SU-DHL-6 (cell line): ENCODE results near the gene GIGYF1.

Source experiments
- EZH2phosphoT487 ChIP-seq: fragments of 200-600 bp; sonication (generic), shearing (Covaris generic); conservative IDR thresholded peaks from 2 replicates; pipeline ENCODE4 v1.6.1; 2018; ENCODE audit warnings: mild to moderate bottlenecking, antibody characterized with exemption, low read length, moderate library complexity, mixed read lengths
- TF ChIP-seq, protein P1 (sequence below): fragments of 200-600 bp; sonication (generic); IDR thresholded peaks from one replicate; pipeline ENCODE4 v1.5.1; 2017; ENCODE audit warnings: antibody characterized with exemption, mild to moderate bottlenecking, low read length, moderate library complexity; ENCODE audit not compliant: insufficient read depth, poor library complexity, severe bottlenecking

DNA sequence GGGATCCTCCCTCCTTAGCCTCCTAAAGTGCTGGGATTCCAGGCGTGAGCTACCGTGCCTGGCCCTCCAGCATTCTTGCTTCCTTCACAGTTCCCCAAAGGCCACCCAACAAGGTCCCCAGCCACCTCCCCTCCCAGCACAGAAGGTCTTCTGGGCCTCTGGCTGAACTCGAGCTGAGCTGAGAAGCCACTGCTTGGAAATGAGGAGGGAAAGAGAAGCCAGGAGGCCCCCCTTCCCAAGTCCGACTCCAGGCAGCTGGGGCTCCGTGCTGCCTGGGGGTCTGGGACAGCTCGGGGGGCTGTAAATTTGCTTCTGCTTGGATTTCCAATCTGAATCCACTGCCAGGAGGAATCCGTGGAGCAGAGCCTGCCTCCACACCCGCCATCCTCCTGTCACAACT is 20.7 kb upstream of the GIGYF1 start:
- TF ChIP-seq, protein P1, sequence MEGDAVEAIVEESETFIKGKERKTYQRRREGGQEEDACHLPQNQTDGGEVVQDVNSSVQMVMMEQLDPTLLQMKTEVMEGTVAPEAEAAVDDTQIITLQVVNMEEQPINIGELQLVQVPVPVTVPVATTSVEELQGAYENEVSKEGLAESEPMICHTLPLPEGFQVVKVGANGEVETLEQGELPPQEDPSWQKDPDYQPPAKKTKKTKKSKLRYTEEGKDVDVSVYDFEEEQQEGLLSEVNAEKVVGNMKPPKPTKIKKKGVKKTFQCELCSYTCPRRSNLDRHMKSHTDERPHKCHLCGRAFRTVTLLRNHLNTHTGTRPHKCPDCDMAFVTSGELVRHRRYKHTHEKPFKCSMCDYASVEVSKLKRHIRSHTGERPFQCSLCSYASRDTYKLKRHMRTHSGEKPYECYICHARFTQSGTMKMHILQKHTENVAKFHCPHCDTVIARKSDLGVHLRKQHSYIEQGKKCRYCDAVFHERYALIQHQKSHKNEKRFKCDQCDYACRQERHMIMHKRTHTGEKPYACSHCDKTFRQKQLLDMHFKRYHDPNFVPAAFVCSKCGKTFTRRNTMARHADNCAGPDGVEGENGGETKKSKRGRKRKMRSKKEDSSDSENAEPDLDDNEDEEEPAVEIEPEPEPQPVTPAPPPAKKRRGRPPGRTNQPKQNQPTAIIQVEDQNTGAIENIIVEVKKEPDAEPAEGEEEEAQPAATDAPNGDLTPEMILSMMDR: no peak
- TF ChIP-seq EZH2phosphoT487: no peak
